NCI-H2196 treated with DMSO at 0.1 percent for 48 hours (cell line): Measurements from ENCODE around the gene ANGPT4.
"Not testable (repeated sequence)": the region's sequence is repeated elsewhere in the genome, so short reads cannot be mapped to it uniquely, and the experiment has no call there.

Source experiments
- DNase-seq: peaks from one replicate; lab custom pipeline; 2025; ENCODE audit not compliant: unreplicated experiment; lab: John Stamatoyannopoulos, UW

ANGPT4 gene

GRCh38 chr20:828987-829386 lies 87.1 kb downstream of the ANGPT4 start:
- no peak for DNase-seq

GRCh38 chr20:827981-828380 lies 88.2 kb downstream of the ANGPT4 start:
- not testable (repeated sequence) for DNase-seq

GRCh38 chr20:826695-827323 lies 89.3 kb downstream of the ANGPT4 start:
- DNase-seq = no peak

- DNase-seq = no peak
These were observed 90.3 kb downstream of the ANGPT4 start for GRCh38 chr20:825710-826421.

GRCh38 chr20:824916-825315 lies 91.2 kb downstream of the ANGPT4 start:
- DNase-seq = no peak

- no peak for DNase-seq
These were observed 91.6 kb downstream of the ANGPT4 start for GRCh38 chr20:824490-824889.

GRCh38 chr20:823574-823902 lies 92.6 kb downstream of the ANGPT4 start:
- DNase-seq = no peak

- no peak for DNase-seq
These were observed 93.2 kb downstream of the ANGPT4 start for GRCh38 chr20:822651-823573.

GRCh38 chr20:821731-822065 lies 94.4 kb downstream of the ANGPT4 start:
- DNase-seq = no peak

GRCh38 chr20:821046-821730 lies 94.9 kb downstream of the ANGPT4 start:
- DNase-seq = no peak

- DNase-seq = no peak
These were observed 95.7 kb downstream of the ANGPT4 start for GRCh38 chr20:820323-820953.
